ENCODE measurements around the gene SAMHD1. TPM values are rescaled to one million over a fixed set of nuclear protein-coding genes. Genes with fewer than 3 reads are reported as not detected.
A peak's percentile ranks its signal among the peaks of the same experiment; 100 is the strongest.

The SAMHD1 gene
- total and polyA plus RNA-seq, 2 of the 8 experiments (the other 6 are each of a cell fraction or from before 2014, with no cell fraction given): 22.0 to 37.1 TPM

DNA sequence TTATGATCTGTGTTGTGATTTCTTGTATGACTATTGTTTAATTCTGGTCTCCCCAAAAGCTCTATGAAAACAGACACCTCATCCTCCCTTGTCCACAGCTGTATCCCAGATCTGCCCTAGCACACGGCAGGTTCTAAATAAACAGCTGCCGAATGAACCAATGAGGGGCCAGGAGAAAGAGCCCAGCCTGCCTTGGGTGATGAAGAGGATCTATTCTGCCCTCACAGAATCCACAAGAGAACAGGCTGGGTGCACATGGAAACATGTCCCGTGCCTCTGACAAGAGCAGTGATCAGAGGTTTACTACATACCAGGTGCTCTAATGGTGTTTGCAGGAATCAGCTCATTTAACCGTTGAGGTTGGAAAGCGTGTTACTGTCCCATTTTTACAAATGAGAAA lies 91.2 kb downstream of the SAMHD1 start:
- Histone ChIP-seq H3K23ac (ENCODE audit: insufficient read length) (no peak overlapping the region), H3K79me2 (ENCODE audit: control insufficient read depth in 1 of 2, insufficient read depth in 2 of 2, low read length in 2 of 2) (peaks cover 0 to 47% of the 10 kb centered on the region in 2 experiments; a peak in 2 of 4 replicates), H3K56ac (replicated peaks; ENCODE audit: insufficient read length, low read depth, low read length) (no peak overlapping the region), H3K4me1 (replicated peaks in 1 of 4; ENCODE audit: control insufficient read depth in 3 of 4, insufficient read depth in 4 of 4, low read length in 3 of 4) (peaks cover 3 to 24% (median 17%) of the 10 kb centered on the region in 4 experiments), H3K27me3 (replicated peaks in 1 of 4; ENCODE audit: control insufficient read depth in 3 of 4, extremely low read depth in 1 of 4, insufficient read depth in 3 of 4, low read length in 3 of 4) (peaks cover 0 to 8% (median 4%) of the 10 kb centered on the region in 4 experiments; a peak in 4 of 7 replicates), H3K23me2 (ENCODE audit: low read depth, low read length) (peaks cover 15% of the 10 kb centered on the region; the same call in 1 of the 2 replicates), H4K8ac (ENCODE audit: extremely low read depth, insufficient read depth, low read length) (peak overlapping the region; percentile 1; the same call in 1 of the 2 replicates), H2BK15ac (ENCODE audit: low read length) (no peak overlapping the region), H3K14ac (ENCODE audit: insufficient read length) (no peak overlapping the region), H3K9me3 (ENCODE audit: insufficient read depth in 2 of 2, low read depth in 1 of 2, low read length in 1 of 2) (no peaks in the 10 kb centered on the region), H3K18ac (ENCODE audit: extremely low read depth, low read length) (no peak overlapping the region), H2BK12ac (ENCODE audit: low read depth, low read length) (no peak overlapping the region), H4K20me1 (replicated peaks in 1 of 2; ENCODE audit: control insufficient read depth in 1 of 2, insufficient read depth in 2 of 2, low read length in 2 of 2) (peaks cover 24 to 32% of the 10 kb centered on the region in 2 experiments), H2BK20ac (ENCODE audit: low read length) (no peak overlapping the region), H2BK5ac (ENCODE audit: low read depth, low read length) (no peak overlapping the region), H2AK5ac (ENCODE audit: low read depth, low read length) (no peak overlapping the region), H4K91ac (replicated peaks; ENCODE audit: insufficient read length, low read length) (no peak overlapping the region), H3K9ac (replicated peaks in 1 of 4; ENCODE audit: extremely low read depth in 1 of 4, low read depth in 3 of 4, low read length in 3 of 4) (no peak overlapping the region), H3K4ac (replicated peaks; ENCODE audit: insufficient read length, low read depth, low read length) (no peak overlapping the region), H2BK120ac (replicated peaks; ENCODE audit: low read depth, low read length) (no peak overlapping the region), H3K27ac (ENCODE audit: low read depth, low read length) (no peak overlapping the region), H4K5ac (ENCODE audit: insufficient read length, low read depth, low read length) (no peak overlapping the region), H2AFZ (ENCODE audit: low read length) (no peak overlapping the region), H3K4me3 (ENCODE audit: extremely low read depth in 1 of 4, insufficient read depth in 2 of 4, low read depth in 3 of 4, low read length in 4 of 4) (no peak overlapping the region), H3K4me2 (ENCODE audit: insufficient read depth in 1 of 2, low read depth in 2 of 2, low read length in 2 of 2) (0 out of 4 replicates have a peak overlapping the region, but pooled peaks of 1 of the 2 experiments have one; percentile 85), H3K79me1 (ENCODE audit: low read depth, low read length) (peaks cover 29% of the 10 kb centered on the region), H3K36me3 (ENCODE audit: control insufficient read depth in 2 of 4, insufficient read depth in 4 of 4, low read length in 3 of 4) (0 out of 8 replicates have a peak, but pooled peaks cover 0 to 2% (median 0%) of the 10 kb centered on the region in 4 experiments)
- 90% methylated on average over 5 of the region's 5 CpGs; no CpG with 5 or more reads in 1 of the 2 experiments for WGBS, 2 experiments (ENCODE audit: extremely low coverage in 1 of 2, insufficient coverage in 1 of 2, insufficient read length in 1 of 2, insufficient replicate concordance in 2 of 2, low coverage in 1 of 2, low lambda C conversion rate in 2 of 2, missing lambda C conversion rate in 1 of 2)
- TF ChIP-seq HDAC6 (IDR thresholded peaks at IDR 0.05; ENCODE audit: low read depth, low read length) (no peak), JUN (IDR thresholded peaks at IDR 0.05; ENCODE audit: low read depth, low read length) (no peak), CREB1 (IDR thresholded peaks at IDR 0.05) (no peak), POU5F1 (IDR thresholded peaks at IDR 0.05; ENCODE audit: low read depth, low read length) (no peak), SAP30 (IDR thresholded peaks at IDR 0.05; ENCODE audit: insufficient read depth, insufficient replicate concordance, low read length) (no peak), MAFK (IDR thresholded peaks at IDR 0.05; ENCODE audit: low read depth, low read length) (no peak), BRCA1 (IDR thresholded peaks at IDR 0.05; ENCODE audit: low read depth, low read length) (no peak), SIN3A (conservative IDR thresholded peaks at IDR 0.05 in 1 of 2, IDR thresholded peaks at IDR 0.05 in 1 of 2; ENCODE audit: low read depth in 1 of 2, low read length in 2 of 2) (no peak), SUZ12 (IDR thresholded peaks at IDR 0.05; ENCODE audit: low read length) (no peak)
- FAIRE-seq: no peak
- CTCF ChIA-PET (ENCODE audit: partially characterized antibody): interaction anchor here (1.1 to 5.9 kb wide), 8 partner anchors 13 to 86 kb away, joined by 3 to 41 read pairs (median 4); partner anchors contain the start of gene DSN1
- no peak for DNase-seq (ENCODE audit: low read depth in 1 of 2, low spot score in 2 of 2)
- POLR2A ChIA-PET (ENCODE audit: partially characterized antibody): interaction anchor here (0.9 to 5.8 kb wide), 4 partner anchors 10 to 27 kb away, joined by 3 to 41 read pairs (median 34); no protein-coding TSS in a partner anchor
